ENCODE results near the gene MEIS1.

- TF ChIP-seq CTCF (IDR thresholded peaks at IDR 0.05; ENCODE audit: insufficient read depth, low read depth, low read length) (no peak), EZH2 (IDR thresholded peaks at IDR 0.05; ENCODE audit: insufficient read depth, low read length) (no peak)
Observed at GRCh38 chr2:66508484-66509071, 73.7 kb downstream of the MEIS1 start.

Measured in astrocyte (in vitro differentiated cells and primary cell).